Measurements from ENCODE around the gene RIPPLY3.

RIPPLY3 gene

GRCh38 chr21:37064841-37065240 is 58.3 kb downstream of the RIPPLY3 start:
- DNase-seq, result no peak

DNA sequence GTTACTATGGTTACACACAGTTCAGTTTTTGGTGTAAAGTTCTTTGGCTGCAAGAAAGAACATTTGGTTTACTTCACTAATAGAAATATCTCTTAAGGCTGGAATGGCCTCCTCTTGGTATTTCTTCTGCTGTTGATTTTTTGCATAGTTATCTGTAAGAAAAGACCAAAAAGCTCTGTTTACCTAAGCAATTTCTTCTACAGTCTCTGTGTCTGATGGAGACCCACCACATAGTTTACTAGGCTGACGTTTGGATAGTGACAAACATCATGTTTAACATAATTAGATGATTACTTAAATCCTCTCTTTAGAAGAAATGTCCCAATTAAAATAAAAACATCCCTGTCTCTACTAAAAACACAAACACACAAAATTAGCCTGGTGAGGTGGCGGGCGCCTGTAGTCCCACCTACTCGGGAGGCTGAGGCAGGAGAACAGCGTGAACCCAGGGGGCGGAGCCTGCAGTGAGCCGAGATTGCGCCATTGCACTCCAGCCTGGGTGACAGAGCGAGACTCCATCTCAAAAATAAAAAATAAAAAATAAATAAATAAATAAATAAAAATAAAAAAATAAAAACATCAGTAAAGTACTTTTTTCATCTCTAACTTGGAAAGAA is 59.2 kb downstream of the RIPPLY3 start:
- no peak for DNase-seq
